Left lobe of liver (tissue), 2 donors: Measurements from ENCODE around the gene FAM120B. TPM values are rescaled to one million over a fixed set of nuclear protein-coding genes. Genes with fewer than 3 reads are reported as not detected.
"Not testable (repeated sequence)": the region's sequence is repeated elsewhere in the genome, so short reads cannot be mapped to it uniquely, and the experiment has no call there.

ENCODE experiments used
- ATAC-seq: fragments of 200-7000 bp; cut with Tn5 transposase; one replicate; pipeline ENCODE4 v1.9.1; 2020; ENCODE audit warnings: mild to moderate bottlenecking, moderate library complexity
- DNase-seq: peaks from one replicate; pipeline ENCODE4 v3.0.0-alpha.2; 2020; ENCODE audit warnings: low spot score
- total RNA-seq: library from RNA; stranded (reverse); gene quantifications from one replicate; pipeline ENCODE4 v1.2.1, GENCODE V29; 2021
- donor health status: DM: no; HTN: no; CAD: no; lungs with moderate emphysema.
- donor health status: DM: no; HTN: yes; CAD: no.

The FAM120B gene
- total RNA-seq, 1 donor from 2014 or later: 11.6 TPM

DNA sequence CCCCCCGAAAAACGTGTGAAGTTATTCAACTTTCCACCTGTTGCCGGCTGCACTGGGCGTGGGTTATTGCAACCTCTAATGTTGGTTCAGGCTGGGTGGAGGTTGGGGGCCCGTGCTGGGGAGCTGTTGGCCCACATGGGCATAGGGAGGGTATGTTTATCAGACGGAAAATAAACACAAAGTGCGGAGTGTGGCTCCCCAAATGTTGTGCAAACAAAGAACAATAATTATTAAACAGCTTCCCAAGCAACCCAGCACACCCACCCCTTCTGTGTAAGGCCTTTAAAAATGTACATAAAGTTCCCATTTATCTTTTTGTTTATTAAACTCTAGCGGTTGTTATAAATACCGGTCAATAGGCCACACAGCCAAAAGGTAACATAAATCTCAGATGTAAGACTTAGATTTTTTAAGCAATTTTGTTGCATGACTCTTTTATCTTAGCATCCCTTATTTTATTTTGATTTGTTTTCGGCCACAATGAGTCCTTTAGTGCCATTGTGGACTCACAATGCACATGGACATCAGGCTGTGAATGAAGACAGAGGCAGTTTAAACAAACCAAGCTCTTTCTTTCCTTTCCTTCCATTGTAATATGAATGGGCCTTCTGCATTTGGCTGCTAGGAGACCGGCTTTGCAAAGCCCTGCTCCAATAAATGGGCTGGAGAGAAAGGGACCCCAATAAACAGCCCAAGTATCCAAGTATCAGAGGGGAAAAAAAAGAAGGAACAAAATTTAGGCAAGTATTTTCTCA lies 8.8 kb upstream of the FAM120B start:
- ATAC-seq (no peak), DNase-seq (no peak)

DNA sequence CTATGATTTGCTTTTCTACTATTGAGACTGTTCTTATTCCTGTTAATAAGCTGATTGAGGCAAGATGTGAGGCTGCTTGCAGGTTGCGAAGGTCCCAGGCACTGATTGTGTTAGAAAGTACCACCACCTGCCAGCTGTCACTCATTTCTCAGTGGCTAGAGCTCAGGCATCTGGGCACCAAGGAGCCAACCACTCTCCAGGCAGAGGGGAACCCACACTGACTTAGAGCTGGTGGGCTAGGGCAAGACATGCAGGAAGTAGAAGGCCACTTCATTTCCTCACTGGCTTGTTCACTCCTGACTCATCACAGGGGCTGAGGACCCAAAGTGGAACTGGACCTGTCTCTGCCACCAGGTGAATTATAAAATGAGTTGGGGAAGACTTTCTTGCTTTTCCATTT lies 7.9 kb upstream of the FAM120B start:
- no peak for DNase-seq
- no peak for ATAC-seq

- DNase-seq: no peak
- no peak for ATAC-seq
Observed at GRCh38 chr6:170301184-170301583, 5.4 kb upstream of the FAM120B start.

DNA sequence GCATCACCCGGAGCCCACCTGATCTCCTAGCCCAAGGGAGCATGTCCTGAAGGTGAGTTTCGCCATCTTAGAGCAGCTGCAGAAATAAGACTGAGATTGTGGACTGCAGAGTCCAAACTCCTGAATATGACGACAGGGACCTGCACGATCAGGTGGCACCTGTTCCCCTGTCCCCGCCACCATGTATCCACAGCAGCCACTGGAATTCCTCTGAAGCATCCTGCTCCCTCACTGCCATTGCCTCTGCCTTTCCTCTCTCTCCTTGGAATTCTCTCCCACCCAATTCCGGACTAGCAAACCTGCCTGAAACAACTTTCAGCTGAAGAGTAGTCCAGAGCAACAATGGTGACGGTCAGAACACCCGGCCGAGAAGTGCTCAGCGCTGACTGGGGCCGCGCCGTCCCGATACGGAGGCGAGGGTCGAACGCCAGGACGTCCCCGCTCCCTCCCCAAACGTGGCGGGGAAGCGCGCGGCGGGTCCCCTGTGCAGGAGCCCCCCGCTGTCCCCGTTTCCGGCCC lies 694 bp upstream of the FAM120B start:
- ATAC-seq (peak; percentile 28), DNase-seq (no peak)

GRCh38 chr6:170307080-170307545 lies 555 bp downstream of the FAM120B start:
- DNase-seq (no peak), ATAC-seq (no peak)

GRCh38 chr6:170308761-170309160 lies 2.2 kb downstream of the FAM120B start:
- DNase-seq (no peak), ATAC-seq (no peak)

GRCh38 chr6:170311696-170312095 lies 5.1 kb downstream of the FAM120B start:
- ATAC-seq (no peak), DNase-seq (no peak)

GRCh38 chr6:170312876-170313275 lies 6.3 kb downstream of the FAM120B start:
- ATAC-seq: no peak
- DNase-seq: no peak

GRCh38 chr6:170313716-170314295 lies 7.2 kb downstream of the FAM120B start:
- ATAC-seq (no peak), DNase-seq (no peak)

- ATAC-seq (no peak), DNase-seq (no peak)
Observed at GRCh38 chr6:170314983-170315382, 8.4 kb downstream of the FAM120B start.

DNA sequence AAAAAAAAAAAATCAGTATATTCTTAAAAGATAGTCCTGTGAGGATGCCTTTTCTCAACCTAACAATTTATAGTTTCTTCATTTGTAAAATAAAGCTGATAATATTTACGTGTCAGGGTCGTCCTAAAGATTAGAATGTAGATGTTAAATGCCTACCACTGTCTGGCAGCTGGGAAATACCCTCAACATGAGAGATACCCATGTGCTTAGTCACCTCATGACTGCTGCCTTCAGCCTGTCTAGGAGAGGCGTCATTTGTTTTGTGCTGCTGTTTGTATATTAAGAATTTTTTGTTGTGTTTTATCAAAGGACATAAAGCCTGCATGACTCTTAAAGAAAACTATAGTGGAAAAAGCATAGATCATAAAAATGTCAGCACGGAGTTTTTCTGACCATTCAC lies 9.5 kb downstream of the FAM120B start:
- no peak for ATAC-seq

DNA sequence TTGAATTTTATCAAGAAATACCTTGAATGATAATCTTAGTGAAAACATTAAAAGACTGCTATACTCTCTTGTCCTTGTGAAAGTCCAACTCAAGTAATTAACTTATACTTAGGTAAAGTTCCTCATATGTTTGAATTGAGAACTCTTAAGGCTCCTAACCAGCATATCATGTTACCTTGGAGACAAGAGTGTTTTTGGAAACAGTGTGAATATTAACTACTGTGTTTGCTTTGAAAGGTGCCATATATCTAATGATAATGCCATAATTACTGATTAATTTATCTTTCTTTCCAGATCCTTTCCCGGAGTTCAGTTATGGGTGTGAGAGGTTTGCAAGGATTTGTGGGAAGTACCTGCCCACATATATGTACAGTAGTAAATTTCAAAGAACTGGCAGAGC lies 10.5 kb downstream of the FAM120B start:
- ATAC-seq (no peak), DNase-seq (no peak)

More for the DNA sequence above, 9.5 kb downstream of the FAM120B start:
- no peak for DNase-seq

- ATAC-seq: peak; percentile 40
- no peak for DNase-seq
Observed at GRCh38 chr6:170317718-170318117, 11.2 kb downstream of the FAM120B start.

DNA sequence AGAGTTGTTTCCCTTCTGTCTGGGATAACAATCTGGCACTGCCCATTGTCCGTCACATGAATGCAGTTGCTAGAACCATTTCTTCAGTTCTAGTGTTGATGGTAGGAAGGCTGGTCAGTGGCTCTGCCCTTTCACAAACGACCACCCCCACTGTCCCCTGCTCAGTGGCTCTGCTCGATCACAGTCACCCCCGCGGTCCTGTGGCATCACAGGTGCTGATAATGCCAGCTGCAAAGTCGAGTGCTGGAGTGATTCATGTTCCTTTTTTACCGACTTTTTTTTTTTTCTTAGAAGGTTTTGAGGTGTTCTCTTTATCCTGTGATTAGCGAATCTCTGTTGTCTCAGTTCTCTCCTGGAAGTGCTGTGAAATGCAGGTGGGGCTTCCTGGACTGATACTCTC lies 22.8 kb downstream of the FAM120B start:
- DNase-seq (no peak), ATAC-seq (no peak)

- not testable (repeated sequence) for ATAC-seq, DNase-seq
Observed at GRCh38 chr6:170335199-170335598, 28.6 kb downstream of the FAM120B start.

DNA sequence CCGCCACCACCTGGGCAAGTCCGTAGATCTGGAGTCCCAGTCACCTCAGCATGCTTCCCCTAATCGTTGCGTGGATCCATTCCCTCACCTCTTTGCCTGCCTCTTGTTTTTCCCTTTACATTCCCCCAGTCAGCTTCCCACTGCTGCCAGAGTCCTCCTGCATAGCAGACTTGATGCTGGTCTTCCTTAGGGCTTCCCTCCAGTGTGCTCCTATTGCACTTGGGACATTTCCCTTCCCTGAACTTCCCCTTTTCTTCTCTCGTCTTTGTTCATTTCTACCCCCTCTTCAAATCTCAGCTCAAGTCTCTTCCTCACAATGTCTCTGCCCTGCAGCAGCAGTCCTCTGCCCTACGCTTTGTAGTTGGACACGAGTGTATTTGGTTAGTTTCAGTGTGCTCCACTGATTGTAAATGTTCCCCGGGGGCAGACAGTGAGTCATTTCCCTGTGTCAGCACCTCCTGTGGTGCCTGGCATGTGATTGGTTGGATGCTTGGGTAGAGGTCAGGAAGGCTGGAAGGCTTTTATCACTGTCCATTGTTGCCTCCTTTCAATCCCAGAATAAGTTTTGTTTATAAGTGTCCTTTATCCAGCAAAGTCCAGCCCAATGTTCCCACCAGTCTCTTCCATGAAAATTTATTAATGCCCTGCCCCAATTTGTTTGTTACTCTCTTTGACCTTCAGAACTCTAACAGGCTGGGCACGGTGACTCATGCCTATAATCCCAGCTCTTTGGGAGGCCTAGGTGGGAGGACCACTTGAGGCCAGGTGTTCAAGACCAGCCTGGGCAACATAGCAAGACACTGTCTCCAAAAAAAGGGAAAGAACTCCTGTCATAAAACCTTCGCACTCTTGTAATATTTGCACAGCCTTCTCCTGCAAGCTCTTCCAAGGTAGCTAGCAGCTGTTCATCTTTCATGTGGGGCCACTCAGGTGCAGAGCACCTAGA lies 38.3 kb downstream of the FAM120B start:
- ATAC-seq: peak; percentile 78
- DNase-seq: no peak

DNA sequence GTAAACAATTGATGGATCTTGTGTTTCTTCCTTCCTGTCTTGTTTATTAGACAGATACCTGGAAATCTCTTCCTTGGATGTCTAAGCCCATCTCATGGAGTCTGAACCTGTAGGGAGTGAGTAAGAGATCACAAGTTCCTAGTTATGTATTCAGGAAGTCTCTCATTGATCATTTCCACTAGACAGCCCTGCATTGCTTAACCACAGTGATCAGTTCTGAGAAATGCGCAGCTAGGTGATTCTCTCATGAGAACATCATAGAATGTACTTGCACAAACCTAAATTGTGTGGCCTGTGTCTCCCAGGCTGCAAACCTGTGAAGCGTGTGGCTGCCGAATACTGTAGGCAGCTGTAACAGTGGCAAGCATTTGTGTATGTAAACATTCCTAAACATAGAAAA lies 39.1 kb downstream of the FAM120B start:
- DNase-seq (no peak), ATAC-seq (no peak)

GRCh38 chr6:170346649-170347048 lies 40.1 kb downstream of the FAM120B start:
- no peak for ATAC-seq

GRCh38 chr6:170347091-170347490 lies 40.5 kb downstream of the FAM120B start:
- DNase-seq (no peak), ATAC-seq (no peak)

More at GRCh38 chr6:170346649-170347048, 40.1 kb downstream of the FAM120B start:
- no peak for DNase-seq

DNA sequence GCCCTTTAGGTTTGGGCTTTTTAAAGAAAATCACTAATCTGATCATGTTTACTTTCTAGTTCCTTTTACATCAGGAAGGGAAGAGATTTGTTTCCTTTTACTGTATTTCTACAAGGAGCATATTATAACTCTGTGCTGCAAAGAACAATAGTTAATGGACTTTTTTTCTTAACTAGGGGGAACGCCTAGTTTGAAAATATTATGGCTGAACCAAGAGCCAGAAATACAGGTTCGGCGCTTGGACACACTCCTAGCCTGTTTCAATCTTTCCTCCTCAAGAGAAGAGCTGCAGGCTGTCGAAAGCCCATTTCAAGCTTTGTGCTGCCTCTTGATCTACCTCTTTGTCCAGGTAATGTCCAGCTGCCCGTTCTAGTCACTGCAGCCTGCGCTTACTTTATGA lies 41.4 kb downstream of the FAM120B start:
- DNase-seq: no peak
- no peak for ATAC-seq

DNA sequence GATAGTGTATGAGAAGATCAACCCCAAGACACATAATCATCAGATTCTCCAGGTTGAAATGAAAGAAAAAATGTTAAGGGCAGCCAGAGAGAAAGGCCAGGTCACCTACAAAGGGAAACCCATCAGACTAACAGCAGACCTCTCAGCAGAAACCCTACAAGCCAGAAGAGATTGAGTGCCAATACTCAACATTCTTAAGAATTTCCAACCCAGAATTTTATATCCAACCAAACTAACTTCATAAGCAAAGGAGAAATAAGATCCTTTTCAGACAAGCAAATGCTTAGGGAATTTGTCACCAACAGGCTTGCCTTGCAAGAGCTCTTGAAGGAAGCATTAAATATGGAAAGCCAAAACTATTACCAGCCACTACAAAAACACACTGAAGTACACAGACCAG lies 44.9 kb downstream of the FAM120B start:
- not testable (repeated sequence) for DNase-seq, ATAC-seq
